Neural progenitor cell (in vitro differentiated cells): Measurements from ENCODE around the gene C17orf78. TPM values are rescaled to one million over a fixed set of nuclear protein-coding genes. Genes with fewer than 3 reads are reported as not detected.
"Not testable (repeated sequence)": the region's sequence is repeated elsewhere in the genome, so short reads cannot be mapped to it uniquely, and the experiment has no call there.

Experiments used
- DNase-seq: peaks from one replicate; pipeline ENCODE4 v3.0.0-alpha.2; 2016; ENCODE audit warnings: low spot score
- H2AFZ ChIP-seq: fragments of 200-600 bp; sonication (generic); replicated peaks from 2 replicates; pipeline ENCODE4 v1.6.1; 2016; ENCODE audit warnings: antibody characterized with exemption
- H3F3A ChIP-seq: fragments of 200-600 bp; sonication (generic); 2 replicates; pipeline ENCODE4 v1.6.1; 2016; ENCODE audit warnings: antibody characterized with exemption, low read depth
- H3K27ac ChIP-seq: fragments of 200-600 bp; sonication (generic); 2 replicates; pipeline ENCODE4 v1.5.1; 2016; ENCODE audit warnings: mild to moderate bottlenecking
- H3K27me3 ChIP-seq: fragments of 200-600 bp; sonication (generic); 2 replicates; pipeline ENCODE4 v1.6.1; 2016; ENCODE audit warnings: mild to moderate bottlenecking, moderate library complexity
- H3K36me3 ChIP-seq: fragments of 200-600 bp; sonication (generic); 2 replicates; pipeline ENCODE4 v1.5.1; 2016
- H3K4me1 ChIP-seq: fragments of 200-600 bp; sonication (generic); 2 replicates; pipeline ENCODE4 v1.6.1; 2016; ENCODE audit warnings: mixed run types
- H3K4me2 ChIP-seq: fragments of 200-600 bp; sonication (generic); 2 replicates; pipeline ENCODE4 v1.6.1; 2016
- H3K4me3 ChIP-seq: fragments of 200-600 bp; sonication (generic); 2 replicates; pipeline ENCODE4 v1.5.1; 2016
- H3K79me2 ChIP-seq: fragments of 200-600 bp; sonication (generic); 2 replicates; pipeline ENCODE4 v1.6.1; 2016; ENCODE audit warnings: low read depth
- H3K9ac ChIP-seq: fragments of 200-600 bp; sonication (generic); 2 replicates; pipeline ENCODE4 v1.6.1; 2016
- H3K9me3 ChIP-seq: fragments of 200-600 bp; sonication (generic); 2 replicates; pipeline ENCODE4 v1.5.1; 2016; ENCODE audit warnings: low read depth
- H4K20me1 ChIP-seq: fragments of 200-600 bp; sonication (generic); 2 replicates; pipeline ENCODE4 v1.6.1; 2016; ENCODE audit warnings: low read depth
- H3K27ac Mint-ChIP-seq: 3 replicates; pipeline ENCODE4 v1.8.0; 2021; ENCODE audit warnings: mixed read lengths
- H3K27me3 Mint-ChIP-seq: 2 replicates; pipeline ENCODE4 v1.8.0; 2022; ENCODE audit warnings: low read depth, mild to moderate bottlenecking, inconsistent platforms, moderate library complexity, mixed read lengths; ENCODE audit not compliant: insufficient read depth
- H3K36me3 Mint-ChIP-seq: 3 replicates; pipeline ENCODE4 v1.8.0; 2021; ENCODE audit warnings: mixed read lengths
- H3K4me1 Mint-ChIP-seq: 3 replicates; pipeline ENCODE4 v1.8.0; 2021; ENCODE audit warnings: mixed read lengths
- H3K4me3 Mint-ChIP-seq: 3 replicates; pipeline ENCODE4 v1.8.0; 2021; ENCODE audit warnings: mild to moderate bottlenecking, moderate library complexity, mixed read lengths
- H3K9me3 Mint-ChIP-seq: 3 replicates; pipeline ENCODE4 v1.8.0; 2020; ENCODE audit warnings: mixed read lengths
- CTCF ChIP-seq: fragments of 200-600 bp; sonication (generic); IDR thresholded peaks from 2 replicates; pipeline ENCODE4 v1.5.1; 2017; ENCODE audit warnings: antibody characterized with exemption, mild to moderate bottlenecking
- EZH2 ChIP-seq: fragments of 200-600 bp; sonication (generic); IDR thresholded peaks from 2 replicates; pipeline ENCODE4 v1.6.1; 2017; ENCODE audit warnings: antibody characterized with exemption, mild to moderate bottlenecking, moderate library complexity
- EZH2phosphoT487 ChIP-seq: fragments of 200-600 bp; sonication (generic); IDR thresholded peaks from 2 replicates; pipeline ENCODE4 v1.6.1; 2017; ENCODE audit warnings: antibody characterized with exemption
- total RNA-seq: library from RNA; depleted of rRNA; stranded (reverse); fragments of >200 nt; gene quantifications from 2 replicates; pipeline ENCODE4 v1.2.3, GENCODE V29; 2015; ENCODE audit warnings: low replicate concordance

The C17orf78 gene
- total RNA-seq, 1 donor from 2014 or later = not detected

- H2AFZ ChIP-seq, H3K9me3 Mint-ChIP-seq, H3K36me3 Mint-ChIP-seq, DNase-seq, H3K9me3 ChIP-seq, H3K36me3 ChIP-seq, H3K27me3 ChIP-seq, H3K27ac Mint-ChIP-seq, H3K27me3 Mint-ChIP-seq, H3K27ac ChIP-seq: not testable (repeated sequence)
- H3K4me1 ChIP-seq = peaks cover 28% of the 10 kb centered on the region
- peak overlapping the region; percentile 70 for H3K9ac ChIP-seq
- Mint-ChIP-seq H3K4me1 (peaks cover 36% of the 10 kb centered on the region), H3K4me3 (peak overlapping the region; percentile 96)
- peaks cover 14% of the 10 kb centered on the region for H4K20me1 ChIP-seq
- peak overlapping the region; percentile 77 for H3K4me3 ChIP-seq
- H3F3A ChIP-seq = peaks cover 32% of the 10 kb centered on the region
- H3K79me2 ChIP-seq = peaks cover 63% of the 10 kb centered on the region
- H3K4me2 ChIP-seq = peak overlapping the region; percentile 89
These were observed 18.8 kb upstream of the C17orf78 start for GRCh38 chr17:37356796-37357569.

- peak overlapping the region; percentile 77 for H3K4me3 ChIP-seq
- TF ChIP-seq EZH2phosphoT487 = no peak
- no peak for TF ChIP-seq EZH2
- no peak for TF ChIP-seq CTCF
- H3K36me3 Mint-ChIP-seq = peaks cover 5% of the 10 kb centered on the region
- H3K27ac ChIP-seq = peak overlapping the region; percentile 96
- peak overlapping the region; percentile 96 for H3K4me3 Mint-ChIP-seq
- peak overlapping the region; percentile 70 for H3K9ac ChIP-seq
- H3K27me3 ChIP-seq = no peaks in the 10 kb centered on the region
- peak; percentile 95 for DNase-seq
- H3K36me3 ChIP-seq = no peaks in the 10 kb centered on the region
- H3K27ac Mint-ChIP-seq = peak overlapping the region; percentile 88
- peaks cover 51% of the 10 kb centered on the region for H3K79me2 ChIP-seq
- H3K4me1 Mint-ChIP-seq = peaks cover 36% of the 10 kb centered on the region
- peak overlapping the region; percentile 8 for H2AFZ ChIP-seq
- peaks cover 28% of the 10 kb centered on the region for H3K4me1 ChIP-seq
- H3K9me3 ChIP-seq = no peaks in the 10 kb centered on the region
- H3K9me3 Mint-ChIP-seq = no peaks in the 10 kb centered on the region
- peaks cover 14% of the 10 kb centered on the region for H4K20me1 ChIP-seq
- H3K4me2 ChIP-seq = peak overlapping the region; percentile 89
- H3F3A ChIP-seq = peaks cover 32% of the 10 kb centered on the region
- no peaks in the 10 kb centered on the region for H3K27me3 Mint-ChIP-seq
These were observed 17.5 kb upstream of the C17orf78 start for GRCh38 chr17:37358098-37358829.

- H3K36me3 ChIP-seq = no peaks in the 10 kb centered on the region
- peaks cover 36% of the 10 kb centered on the region for H3K4me1 Mint-ChIP-seq
- H3K9me3 Mint-ChIP-seq = no peaks in the 10 kb centered on the region
- H2AFZ ChIP-seq = peak overlapping the region; percentile 22
- peak overlapping the region; percentile 96 for H3K4me3 Mint-ChIP-seq
- H4K20me1 ChIP-seq = peaks cover 14% of the 10 kb centered on the region
- no peaks in the 10 kb centered on the region for H3K27me3 Mint-ChIP-seq
- peak; percentile 100 for DNase-seq
- H3F3A ChIP-seq = peaks cover 32% of the 10 kb centered on the region
- no peaks in the 10 kb centered on the region for H3K27me3 ChIP-seq
- peaks cover 43% of the 10 kb centered on the region for H3K79me2 ChIP-seq
- peak overlapping the region; percentile 96 for H3K27ac ChIP-seq
- peak overlapping the region; percentile 89 for H3K4me2 ChIP-seq
- H3K9ac ChIP-seq = peak overlapping the region; percentile 70
- no peaks in the 10 kb centered on the region for H3K9me3 ChIP-seq
- peak overlapping the region; percentile 77 for H3K4me3 ChIP-seq
- H3K4me1 ChIP-seq = peaks cover 28% of the 10 kb centered on the region
- no peak overlapping the region for H3K27ac Mint-ChIP-seq
- TF ChIP-seq EZH2 (no peak), EZH2phosphoT487 (no peak), CTCF (peak; percentile 48)
- peaks cover 2% of the 10 kb centered on the region for H3K36me3 Mint-ChIP-seq
These were observed 16.7 kb upstream of the C17orf78 start for GRCh38 chr17:37358830-37359681.
